ENCODE results near the gene SEZ6L. TPM values are rescaled to one million over a fixed set of nuclear protein-coding genes. Genes with fewer than 3 reads are reported as not detected.

Gene SEZ6L
- total and polyA plus RNA-seq, 2 experiments from 2014 or later = 0.43 to 0.44 TPM

DNA sequence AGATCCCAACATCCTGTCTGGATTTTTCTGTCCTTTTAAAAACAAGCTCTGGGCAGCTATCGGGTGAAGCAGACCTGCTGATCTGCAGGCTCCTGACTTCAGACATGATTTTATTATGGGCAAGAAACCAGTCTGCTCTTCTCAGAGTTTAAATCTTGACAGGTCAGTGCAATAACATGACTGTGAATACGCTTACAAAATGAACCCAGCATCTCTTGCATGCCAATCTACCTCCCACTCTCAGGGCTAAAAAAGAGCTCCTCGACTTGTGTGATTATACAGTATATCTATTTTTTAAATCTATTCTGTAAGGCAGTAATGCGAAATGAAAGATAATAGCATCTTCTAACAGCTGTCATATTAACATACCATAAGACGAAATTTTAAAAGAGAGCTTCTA is 241.1 kb downstream of the SEZ6L start:
- DNase-seq (ENCODE audit: low spot score) = no peak
- Histone ChIP-seq H3K27ac (no peak overlapping the region), H3K4me1 (ENCODE audit: insufficient read depth) (no peaks in the 10 kb centered on the region), H4K20me1 (ENCODE audit: insufficient read depth, poor library complexity, severe bottlenecking) (no peaks in the 10 kb centered on the region), H3K36me3 (replicated peaks; ENCODE audit: insufficient read depth, low read depth) (no peaks in the 10 kb centered on the region), H3K79me2 (no peaks in the 10 kb centered on the region), H3K9me3 (ENCODE audit: low read depth) (no peaks in the 10 kb centered on the region), H2AFZ (no peak overlapping the region), H3K27me3 (peaks cover 14% of the 10 kb centered on the region), H3K4me2 (no peak overlapping the region), H3K4me3 (no peak overlapping the region), H3K9me2 (replicated peaks; ENCODE audit: insufficient read depth) (no peaks in the 10 kb centered on the region)
- WGBS (ENCODE audit: low lambda C conversion rate, missing lambda C conversion rate) = 81% methylated on average over 5 of the region's 5 CpGs
- no peak for TF ChIP-seq EZH2phosphoT487 (IDR thresholded peaks at IDR 0.05; ENCODE audit: low read depth, severe bottlenecking, unreplicated experiment)
- TF ChIP-seq, protein P1, sequence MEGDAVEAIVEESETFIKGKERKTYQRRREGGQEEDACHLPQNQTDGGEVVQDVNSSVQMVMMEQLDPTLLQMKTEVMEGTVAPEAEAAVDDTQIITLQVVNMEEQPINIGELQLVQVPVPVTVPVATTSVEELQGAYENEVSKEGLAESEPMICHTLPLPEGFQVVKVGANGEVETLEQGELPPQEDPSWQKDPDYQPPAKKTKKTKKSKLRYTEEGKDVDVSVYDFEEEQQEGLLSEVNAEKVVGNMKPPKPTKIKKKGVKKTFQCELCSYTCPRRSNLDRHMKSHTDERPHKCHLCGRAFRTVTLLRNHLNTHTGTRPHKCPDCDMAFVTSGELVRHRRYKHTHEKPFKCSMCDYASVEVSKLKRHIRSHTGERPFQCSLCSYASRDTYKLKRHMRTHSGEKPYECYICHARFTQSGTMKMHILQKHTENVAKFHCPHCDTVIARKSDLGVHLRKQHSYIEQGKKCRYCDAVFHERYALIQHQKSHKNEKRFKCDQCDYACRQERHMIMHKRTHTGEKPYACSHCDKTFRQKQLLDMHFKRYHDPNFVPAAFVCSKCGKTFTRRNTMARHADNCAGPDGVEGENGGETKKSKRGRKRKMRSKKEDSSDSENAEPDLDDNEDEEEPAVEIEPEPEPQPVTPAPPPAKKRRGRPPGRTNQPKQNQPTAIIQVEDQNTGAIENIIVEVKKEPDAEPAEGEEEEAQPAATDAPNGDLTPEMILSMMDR (IDR thresholded peaks at IDR 0.05; ENCODE audit: poor library complexity) = no peak
- no peak for TF ChIP-seq EZH2 (IDR thresholded peaks at IDR 0.05; ENCODE audit: borderline replicate concordance)

- DNase-seq (ENCODE audit: low spot score) = no peak
- WGBS (ENCODE audit: low lambda C conversion rate, missing lambda C conversion rate) = 85% methylated on average over 4 of the region's 4 CpGs
- H4K20me1 ChIP-seq (ENCODE audit: insufficient read depth, poor library complexity, severe bottlenecking) = no peaks in the 10 kb centered on the region
- no peaks in the 10 kb centered on the region for H3K9me2 ChIP-seq (replicated peaks; ENCODE audit: insufficient read depth)
- no peaks in the 10 kb centered on the region for H3K79me2 ChIP-seq
- TF ChIP-seq EZH2phosphoT487 (IDR thresholded peaks at IDR 0.05; ENCODE audit: low read depth, severe bottlenecking, unreplicated experiment) (no peak), EZH2 (IDR thresholded peaks at IDR 0.05; ENCODE audit: borderline replicate concordance) (no peak)
- TF ChIP-seq, protein P1 (IDR thresholded peaks at IDR 0.05; ENCODE audit: poor library complexity) = no peak
- no peak overlapping the region for H3K4me2 ChIP-seq
- no peaks in the 10 kb centered on the region for H3K36me3 ChIP-seq (replicated peaks; ENCODE audit: insufficient read depth, low read depth)
- peaks cover 24% of the 10 kb centered on the region for H3K27me3 ChIP-seq
- no peak overlapping the region for H3K27ac ChIP-seq
- H3K9me3 ChIP-seq (ENCODE audit: low read depth) = no peaks in the 10 kb centered on the region
- no peaks in the 10 kb centered on the region for H3K4me1 ChIP-seq (ENCODE audit: insufficient read depth)
- no peak overlapping the region for H3K4me3 ChIP-seq
- no peak overlapping the region for H2AFZ ChIP-seq
Observed at GRCh38 chr22:26414347-26414746, 245.1 kb downstream of the SEZ6L start.

DNA sequence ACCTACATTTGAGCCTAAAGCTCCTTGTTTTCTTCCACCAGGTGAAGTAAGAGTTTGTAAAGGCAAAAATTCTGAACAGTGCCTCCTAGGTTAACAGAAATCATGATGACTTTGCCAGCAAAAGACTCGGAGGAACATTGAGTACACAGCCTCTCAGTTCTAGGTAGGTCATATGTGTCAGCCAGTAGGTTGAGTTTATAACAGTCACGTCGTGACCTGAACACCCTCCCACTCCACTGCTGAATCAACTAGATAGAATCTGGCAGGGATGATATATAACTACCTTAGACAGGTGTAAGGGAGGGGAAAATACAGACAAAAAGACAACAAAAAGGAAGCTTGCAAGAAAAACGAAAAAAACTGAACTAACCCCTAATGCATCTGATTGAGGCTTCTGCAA is 247.0 kb downstream of the SEZ6L start:
- H3K4me2 ChIP-seq = no peak overlapping the region
- whole genome bisulfite sequencing (ENCODE audit: low lambda C conversion rate, missing lambda C conversion rate) = 74% methylated on average over 4 of the region's 4 CpGs
- DNase-seq (ENCODE audit: low spot score) = no peak

More for the DNA sequence above, 247.0 kb downstream of the SEZ6L start:
- Histone ChIP-seq H3K4me1 (ENCODE audit: insufficient read depth) (no peaks in the 10 kb centered on the region), H3K4me3 (no peak overlapping the region), H3K9me2 (replicated peaks; ENCODE audit: insufficient read depth) (no peaks in the 10 kb centered on the region), H3K36me3 (replicated peaks; ENCODE audit: insufficient read depth, low read depth) (no peaks in the 10 kb centered on the region), H3K79me2 (no peaks in the 10 kb centered on the region), H3K27me3 (peaks cover 23% of the 10 kb centered on the region), H4K20me1 (ENCODE audit: insufficient read depth, poor library complexity, severe bottlenecking) (no peaks in the 10 kb centered on the region), H2AFZ (no peak overlapping the region), H3K9me3 (ENCODE audit: low read depth) (no peaks in the 10 kb centered on the region), H3K27ac (no peak overlapping the region)
- TF ChIP-seq EZH2phosphoT487 (IDR thresholded peaks at IDR 0.05; ENCODE audit: low read depth, severe bottlenecking, unreplicated experiment) (no peak), EZH2 (IDR thresholded peaks at IDR 0.05; ENCODE audit: borderline replicate concordance) (no peak)
- TF ChIP-seq, protein P1 (IDR thresholded peaks at IDR 0.05; ENCODE audit: poor library complexity) = no peak

Measured in hepatocyte (in vitro differentiated cells).